VCaP (cell line): ENCODE measurements around the gene UBL4A.

Source experiments
- H3K27ac ChIP-seq: fragments of 450-650 bp; 2 replicates; pipeline ENCODE4 v1.5.1; 2017
- CTCF ChIP-seq: fragments of 450-650 bp; conservative IDR thresholded peaks from 2 replicates; pipeline ENCODE4 v1.5.1; 2017; ENCODE audit warnings: mild to moderate bottlenecking, moderate library complexity

The UBL4A gene

DNA sequence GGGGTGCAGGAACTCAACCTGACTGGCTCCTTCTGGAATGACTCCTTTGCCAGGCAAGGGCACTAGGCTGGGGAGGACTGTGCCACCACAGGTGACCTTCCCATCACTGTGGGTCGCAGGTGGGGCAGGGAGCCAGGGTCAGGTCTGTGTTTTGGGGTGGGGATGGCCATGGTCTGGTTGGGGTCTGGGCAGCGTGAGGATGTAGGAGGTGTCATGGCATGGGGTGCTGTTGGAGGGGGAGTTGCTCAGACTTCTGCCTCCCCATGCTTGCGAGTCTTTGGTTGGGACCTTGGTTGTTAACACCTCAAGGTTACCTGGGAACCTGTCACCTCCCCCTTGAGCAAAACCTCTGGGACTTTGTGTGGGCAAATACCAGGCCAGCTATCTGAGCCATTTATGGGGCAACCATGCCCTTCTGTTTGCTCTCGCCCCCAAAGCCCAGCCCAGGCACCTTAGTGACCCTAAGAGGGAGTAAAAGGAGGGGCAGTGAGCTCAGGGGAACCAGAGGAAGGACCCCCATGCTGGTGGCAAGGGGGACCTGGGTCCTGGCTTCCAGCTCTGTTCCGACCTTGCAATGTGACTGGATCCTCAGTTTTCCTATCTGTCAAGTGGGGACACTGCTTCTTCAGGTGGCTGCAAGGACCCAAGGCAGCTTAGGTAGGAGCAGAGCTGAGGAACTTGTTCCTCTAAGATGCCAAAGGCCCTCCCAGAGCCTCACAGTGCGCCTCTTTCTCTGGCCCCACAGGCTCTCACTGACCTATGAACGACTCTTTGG is 51.8 kb downstream of the UBL4A start:
- H3K27ac ChIP-seq, result no peak overlapping the region
- no peak for TF ChIP-seq CTCF
